Fibroblast of peridontal ligament (primary cell): ENCODE measurements around the gene ECI1.
A peak's percentile ranks its signal among the peaks of the same experiment; 100 is the strongest.

Experiments
- DNase-seq: peaks from one replicate; pipeline ENCODE4 v3.0.0-alpha.2; 2010; ENCODE audit errors: extremely low read depth

The ECI1 gene

DNA sequence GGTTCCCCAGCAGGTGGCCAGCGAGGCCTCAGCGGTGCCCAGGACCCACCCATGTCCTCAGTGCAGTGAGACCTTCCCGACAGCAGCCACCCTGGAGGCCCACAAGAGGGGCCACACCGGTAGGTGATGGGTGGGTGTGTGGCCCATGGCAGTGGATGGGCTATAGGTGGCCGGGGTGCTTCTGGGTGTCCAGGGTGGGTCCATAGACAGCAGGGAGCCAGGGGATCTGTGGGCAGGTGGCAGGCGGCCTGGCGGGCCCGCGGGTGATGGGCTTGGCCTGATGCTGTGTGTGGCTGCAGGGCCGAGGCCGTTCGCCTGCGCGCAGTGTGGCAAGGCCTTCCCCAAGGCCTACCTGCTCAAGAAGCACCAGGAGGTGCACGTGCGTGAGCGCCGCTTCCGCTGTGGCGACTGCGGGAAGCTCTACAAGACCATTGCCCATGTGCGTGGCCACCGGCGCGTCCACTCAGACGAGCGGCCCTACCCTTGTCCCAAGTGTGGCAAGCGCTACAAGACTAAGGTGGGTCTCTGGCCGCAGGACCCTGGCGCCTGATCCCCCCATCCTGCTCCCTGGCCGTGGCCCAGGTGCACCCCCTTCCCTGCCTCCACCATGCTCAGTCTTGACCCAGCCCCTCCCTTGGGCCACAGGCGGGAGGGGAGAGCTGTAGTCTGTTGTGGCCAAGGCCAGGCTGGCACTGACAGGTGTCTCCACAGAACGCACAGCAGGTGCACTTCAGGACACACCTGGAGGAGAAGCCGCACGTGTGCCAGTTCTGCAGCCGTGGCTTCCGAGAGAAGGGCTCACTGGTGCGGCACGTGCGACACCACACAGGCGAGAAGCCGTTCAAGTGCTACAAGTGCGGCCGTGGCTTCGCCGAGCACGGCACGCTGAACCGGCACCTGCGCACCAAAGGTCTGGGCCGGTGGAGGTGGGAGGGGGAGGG is 17.2 kb downstream of the ECI1 start:
- no peak for DNase-seq

DNA sequence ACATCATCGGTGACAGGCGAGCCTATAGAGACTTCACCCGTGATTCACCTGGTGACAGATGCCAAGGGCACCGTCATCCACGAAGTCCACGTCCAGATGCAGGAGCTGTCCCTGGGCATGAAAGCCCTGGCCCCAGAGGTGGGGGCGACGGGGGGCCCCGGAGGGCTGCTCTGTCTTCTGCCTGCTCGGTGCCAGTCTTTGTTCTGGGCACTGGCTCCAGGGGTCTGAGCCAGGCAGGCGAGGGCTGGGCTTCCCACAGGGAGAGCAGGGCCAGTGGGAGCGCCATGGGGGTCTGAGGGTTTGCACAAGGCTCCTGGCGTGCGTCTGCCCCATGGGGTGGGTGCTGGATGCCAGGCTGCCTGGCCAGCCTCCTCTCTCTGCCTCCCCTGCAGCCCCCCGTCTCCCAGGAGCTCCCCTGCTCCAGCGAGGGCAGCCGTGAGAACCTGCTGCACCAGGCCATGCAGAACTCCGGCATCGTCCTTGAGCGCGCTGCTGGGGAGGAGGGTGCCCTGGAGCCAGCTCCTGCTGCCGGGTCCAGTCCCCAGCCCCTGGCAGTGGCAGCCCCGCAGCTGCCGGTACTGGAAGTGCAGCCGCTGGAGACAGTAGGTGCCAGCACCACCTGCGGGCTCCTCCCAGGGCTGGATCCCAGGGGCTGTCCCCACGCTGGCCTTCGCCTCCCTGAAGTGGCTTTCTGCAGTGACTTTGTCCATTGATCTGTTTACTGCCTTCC is 18.2 kb downstream of the ECI1 start:
- DNase-seq, result no peak

DNA sequence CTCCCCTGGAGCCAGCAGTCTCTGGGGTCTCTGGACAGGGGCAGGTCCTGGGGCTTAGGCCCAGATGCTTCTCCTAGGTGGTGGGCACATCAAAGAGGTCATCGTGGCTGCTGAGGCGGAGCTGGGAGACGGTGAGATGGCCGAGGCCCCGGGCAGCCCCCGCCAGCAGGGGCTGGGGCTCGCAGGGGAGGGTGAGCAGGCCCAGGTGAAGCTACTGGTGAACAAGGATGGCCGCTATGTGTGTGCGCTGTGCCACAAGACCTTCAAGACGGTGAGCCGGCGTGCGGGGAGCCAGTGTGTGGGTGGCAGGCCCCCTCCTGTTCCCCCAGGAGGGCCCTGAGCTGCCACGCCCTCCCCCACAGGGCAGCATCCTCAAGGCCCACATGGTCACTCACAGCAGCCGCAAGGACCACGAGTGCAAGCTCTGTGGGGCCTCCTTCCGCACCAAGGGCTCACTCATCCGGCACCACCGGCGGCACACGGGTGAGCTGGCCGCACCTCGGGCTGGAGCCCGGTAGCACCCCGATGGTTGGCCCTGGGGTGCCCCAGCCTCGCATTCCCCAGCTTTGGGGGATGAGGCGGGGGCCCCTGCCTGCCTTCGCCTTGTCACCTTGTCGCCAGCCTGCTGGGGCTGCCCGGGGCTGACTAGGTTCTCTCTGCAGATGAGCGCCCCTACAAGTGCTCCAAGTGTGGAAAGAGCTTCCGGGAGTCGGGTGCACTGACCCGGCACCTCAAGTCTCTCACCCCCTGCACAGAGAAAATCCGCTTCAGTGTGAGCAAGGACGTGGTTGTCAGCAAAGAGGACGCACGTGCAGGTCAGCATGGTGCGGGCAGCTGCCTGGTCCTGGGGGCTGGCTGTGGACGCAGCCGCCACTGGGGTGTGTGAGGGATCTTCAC is 19.0 kb downstream of the ECI1 start:
- DNase-seq, result no peak

DNA sequence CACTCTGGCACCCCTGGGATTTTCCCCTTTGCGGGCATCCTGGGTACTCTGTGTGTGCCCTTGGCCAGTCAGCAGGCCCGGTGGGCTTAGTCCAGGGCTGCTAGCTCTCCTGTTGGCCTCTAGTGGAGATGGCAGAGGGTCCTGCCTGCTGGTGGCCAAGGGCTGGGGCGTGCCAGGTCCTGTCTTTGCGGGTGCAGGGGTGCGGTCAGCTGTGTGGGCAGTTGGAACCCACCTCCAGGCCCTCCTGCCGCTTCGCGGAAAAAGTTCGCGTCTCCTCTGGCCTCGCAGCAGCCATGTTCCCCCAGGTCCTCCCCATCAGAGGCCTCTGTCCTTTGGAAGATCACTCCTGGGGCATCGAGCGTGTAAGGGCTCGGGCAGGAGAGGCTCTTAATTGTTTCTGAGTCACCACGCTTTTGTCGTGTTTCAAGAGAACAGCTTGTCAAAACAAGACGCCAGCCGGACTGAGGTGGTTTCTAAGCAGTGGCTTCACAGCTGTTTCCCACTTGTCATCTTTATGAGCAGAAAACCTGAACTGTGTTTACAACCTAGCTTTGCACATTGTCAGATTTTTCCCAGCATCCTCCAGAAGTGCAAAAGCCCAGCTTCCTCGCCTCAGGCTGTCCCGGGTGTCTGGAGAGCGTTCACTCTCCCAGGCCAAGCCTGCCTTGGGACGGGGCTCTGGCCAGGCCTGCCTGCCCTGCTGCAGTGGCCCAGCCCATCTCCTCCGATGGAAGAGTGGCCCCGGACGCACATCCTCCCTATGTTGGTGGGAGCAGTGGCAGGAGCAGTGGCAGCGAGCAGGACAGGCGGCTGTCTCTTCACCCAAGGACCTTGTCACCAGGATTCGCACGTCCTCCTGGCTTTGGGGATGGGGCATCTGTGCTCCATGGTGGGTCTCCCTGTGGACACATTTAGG is 20.1 kb downstream of the ECI1 start:
- no peak for DNase-seq

DNA sequence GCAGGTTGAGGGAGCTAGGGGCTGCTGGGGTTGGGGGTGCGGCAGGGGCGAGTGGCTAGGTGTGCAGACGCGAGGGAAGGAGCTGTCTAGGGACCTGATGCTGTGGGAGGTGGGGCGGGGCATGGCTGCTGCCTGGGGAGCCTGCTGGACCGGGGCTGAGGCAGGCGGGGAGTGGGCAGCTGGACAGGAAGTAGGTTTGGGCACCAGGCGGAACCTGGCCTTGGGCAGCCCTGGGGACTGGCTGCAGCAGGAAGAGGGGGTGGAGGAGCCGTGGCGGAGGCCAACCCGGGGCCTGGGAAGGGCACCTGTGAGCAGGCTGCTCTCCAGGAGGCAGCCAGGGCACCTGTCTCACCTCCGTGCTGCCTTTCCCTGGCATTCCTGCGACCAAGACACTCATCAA is 21.0 kb downstream of the ECI1 start:
- no peak for DNase-seq

DNA sequence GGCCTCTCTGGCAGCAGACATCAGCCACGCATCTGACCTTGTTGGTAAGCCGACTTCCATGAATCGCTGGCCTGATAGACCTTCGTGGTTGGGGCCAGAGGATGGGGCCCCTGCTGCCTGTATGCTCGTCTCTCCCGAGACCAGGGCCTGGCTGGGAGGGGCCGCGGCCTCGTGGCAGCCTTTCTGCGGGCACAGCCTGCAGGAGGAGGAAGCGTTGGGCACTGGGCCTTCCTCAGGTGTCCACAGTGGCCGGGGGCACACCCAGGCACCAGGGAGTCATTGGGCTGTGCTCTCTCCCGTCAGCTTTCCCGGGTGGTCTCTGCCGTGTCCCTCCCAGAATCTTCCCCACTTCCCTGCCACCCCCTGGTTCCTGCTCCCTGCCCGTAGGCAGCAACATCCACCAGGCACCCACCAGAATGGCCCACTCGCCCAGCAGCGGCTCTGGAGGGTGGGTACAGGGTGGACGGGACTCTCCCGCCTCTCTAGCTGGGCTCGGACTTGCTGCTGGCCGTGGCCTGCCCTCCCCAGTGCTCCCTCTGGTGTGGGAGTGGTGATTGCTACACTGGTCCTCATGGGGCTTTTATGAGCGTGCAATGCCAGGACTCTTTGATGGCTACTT is 21.6 kb downstream of the ECI1 start:
- DNase-seq, result no peak

DNA sequence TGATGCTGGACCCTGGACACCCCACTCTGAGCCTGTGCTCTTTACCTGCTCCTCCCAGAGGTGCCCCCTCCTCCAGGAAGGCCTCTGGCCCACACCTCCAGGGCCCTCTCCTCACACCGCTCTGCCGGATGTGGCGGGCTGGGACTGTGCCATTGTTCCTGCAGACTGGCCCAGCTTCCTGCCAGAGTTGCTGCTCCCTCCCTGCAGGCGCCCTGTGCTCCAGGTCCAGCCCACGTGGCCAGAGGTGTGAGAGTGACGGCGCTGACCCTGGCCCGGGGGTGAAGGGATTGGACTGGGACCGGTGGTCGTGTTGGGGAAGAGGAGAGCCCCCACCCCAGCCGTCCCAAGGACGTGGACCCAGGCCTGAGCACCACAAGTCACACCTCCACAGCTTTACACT is 22.3 kb downstream of the ECI1 start:
- DNase-seq, result no peak

DNA sequence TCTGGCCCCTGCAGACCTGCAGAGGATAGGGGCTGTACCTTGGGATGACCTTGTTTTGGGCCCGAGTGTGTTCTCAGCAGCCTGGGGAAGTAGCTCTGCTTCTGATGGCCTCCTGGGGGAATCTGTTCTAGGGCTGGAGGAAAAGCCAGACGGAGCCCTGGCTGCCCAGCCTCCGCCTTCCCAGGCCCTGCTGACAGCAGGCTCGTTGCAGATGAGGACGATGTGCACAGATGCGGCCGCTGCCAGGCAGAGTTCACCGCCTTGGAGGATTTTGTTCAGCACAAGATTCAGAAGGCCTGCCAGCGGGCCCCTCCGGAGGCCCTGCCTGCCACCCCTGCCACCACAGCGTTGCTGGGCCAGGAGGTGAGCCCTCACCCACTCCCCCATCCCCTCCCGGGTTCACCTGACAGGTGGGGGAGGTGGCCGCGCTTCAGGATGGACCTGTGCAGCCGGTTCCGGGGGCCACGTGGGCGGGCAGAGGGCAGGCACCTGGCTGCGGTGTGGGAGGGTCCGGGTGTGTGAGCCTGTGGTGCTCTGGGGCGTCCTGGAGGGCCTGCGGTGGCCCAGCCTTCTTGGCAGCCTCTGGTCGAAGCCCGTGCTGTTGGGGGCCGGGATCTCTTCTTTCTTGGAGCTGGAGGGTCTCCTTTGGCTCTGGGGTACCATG is 23.1 kb downstream of the ECI1 start:
- DNase-seq, result no peak

DNA sequence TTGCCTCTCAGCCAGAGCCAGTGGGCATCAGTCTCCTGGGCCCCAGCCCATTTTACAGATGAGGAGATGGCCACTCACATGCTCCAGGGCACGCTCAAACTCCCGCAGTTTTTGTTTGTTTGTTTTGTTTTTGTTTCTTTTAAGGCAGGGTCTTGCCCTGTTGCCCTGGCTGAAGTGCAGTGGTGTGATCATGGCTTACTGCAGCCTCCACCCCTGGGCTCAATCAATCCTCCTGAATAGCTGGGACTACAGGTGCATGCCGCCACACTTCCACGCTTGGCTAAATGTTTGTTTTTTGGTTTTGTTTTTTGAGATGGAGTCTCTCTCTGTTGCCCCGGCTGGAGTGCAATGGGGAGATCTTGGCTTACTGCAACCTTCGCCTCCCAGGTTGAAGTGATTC is 24.5 kb downstream of the ECI1 start:
- DNase-seq, result no peak

DNA sequence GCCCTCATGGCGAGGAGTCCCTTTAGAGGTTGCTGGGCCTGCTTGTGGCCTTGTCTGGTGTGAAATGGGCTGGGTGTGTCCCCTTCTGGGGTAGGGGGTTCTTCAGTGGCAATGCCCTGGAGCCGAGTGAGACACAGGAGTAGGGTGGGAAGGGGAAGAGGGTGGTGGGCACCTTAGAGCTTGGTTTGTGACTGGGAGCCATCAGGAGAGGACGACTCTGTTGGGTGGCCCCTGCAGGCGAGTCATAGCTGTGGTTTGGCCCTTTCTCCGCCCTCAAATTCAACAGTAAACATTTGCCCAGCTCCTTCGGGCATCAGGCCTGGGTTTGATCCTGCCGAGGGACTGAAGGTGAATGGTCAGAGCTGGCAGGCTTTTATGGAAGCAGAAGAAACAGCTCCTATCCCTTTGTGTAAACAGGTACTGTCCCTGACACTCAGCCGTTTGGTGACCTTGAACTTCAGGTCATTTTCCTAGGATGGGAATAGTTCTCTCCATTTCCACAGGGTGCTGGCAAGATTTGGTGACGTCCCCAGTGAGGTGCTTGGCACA is 25.1 kb downstream of the ECI1 start:
- DNase-seq, result no peak

DNA sequence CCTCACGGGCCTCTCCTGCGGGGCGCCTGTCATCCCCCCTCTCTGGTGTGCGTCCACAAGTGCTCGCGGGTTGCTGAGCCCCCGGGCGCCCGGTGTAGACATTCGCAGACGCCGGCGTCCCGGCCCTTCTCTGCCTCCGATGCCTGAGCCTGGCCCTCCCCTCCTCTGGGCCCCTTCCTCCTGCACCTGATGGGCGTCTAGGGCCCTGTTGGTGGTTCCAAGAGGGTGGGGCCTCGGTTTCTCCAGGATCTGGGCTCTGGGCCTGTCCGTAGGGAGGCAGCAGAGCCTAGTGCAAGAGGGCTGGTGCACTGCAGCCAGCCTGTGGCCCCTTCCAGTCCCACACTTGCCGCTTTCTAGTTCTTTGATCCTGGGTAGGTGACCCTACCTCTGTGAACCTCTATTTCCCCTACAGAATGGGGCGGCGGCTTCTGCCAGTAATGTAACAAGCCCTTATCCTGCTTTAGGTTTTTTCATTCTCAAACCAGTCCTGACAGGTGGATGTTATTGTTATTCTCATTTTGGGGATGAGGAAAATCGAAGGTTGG is 27.4 kb downstream of the ECI1 start:
- peak; percentile 44 for DNase-seq

DNA sequence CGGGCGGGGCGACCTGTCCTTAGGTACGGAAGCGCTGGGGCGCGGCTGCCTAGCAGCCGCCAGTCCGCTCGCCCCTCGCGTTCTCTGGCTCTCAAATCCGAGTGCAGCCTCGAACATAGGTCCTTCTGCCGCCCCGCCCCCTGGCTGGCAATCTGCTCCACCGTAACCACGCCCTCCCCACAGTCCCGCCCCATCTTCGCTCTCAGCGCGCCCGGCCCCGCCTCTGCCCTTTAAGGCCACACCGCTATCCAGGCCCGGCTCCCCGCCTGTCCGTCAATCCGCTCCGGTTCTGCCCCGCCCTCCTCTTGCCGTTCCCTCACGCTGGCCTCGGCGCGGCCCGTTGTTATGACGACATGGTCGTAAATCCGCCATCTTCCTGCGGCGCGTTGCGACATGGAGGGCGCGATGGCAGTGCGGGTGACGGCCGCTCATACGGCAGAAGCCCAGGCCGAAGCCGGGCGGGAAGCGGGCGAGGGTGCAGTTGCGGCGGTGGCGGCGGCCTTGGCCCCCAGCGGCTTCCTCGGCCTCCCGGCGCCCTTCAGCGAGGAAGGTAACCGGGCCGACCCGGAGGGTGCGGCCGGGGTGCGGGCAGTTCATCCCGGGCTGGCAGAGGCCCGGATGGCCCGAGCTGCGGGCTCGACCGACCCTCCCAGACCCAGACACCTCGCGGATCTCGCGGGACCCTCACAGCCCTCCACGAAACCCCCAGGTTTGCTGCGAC is 28.0 kb downstream of the ECI1 start, which contains the start of gene E4F1:
TSS of gene E4F1 (plus strand) at position 371 of the 721 bp plus-strand sequence. CDS start at position 394, 23 bp downstream.
- DNase-seq, result peak; percentile 98

DNA sequence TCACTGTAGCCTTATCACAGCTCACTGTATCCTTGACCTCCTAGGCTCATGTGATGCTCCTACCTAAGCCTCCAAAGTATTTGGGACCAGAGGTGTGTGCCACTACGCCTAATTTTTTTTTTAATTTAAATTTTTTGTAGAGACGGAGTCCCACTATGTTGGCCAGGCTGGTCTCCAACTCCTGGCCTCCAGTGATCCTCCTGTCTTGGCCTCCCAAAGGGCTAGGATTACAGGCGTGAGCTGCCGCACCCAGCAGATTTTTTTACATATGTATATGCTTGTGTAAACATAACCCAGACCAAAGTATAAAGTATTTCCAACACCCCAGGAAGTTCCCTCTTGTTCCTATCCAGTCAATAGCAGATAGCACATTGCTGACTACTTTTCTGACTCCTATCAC is 35.1 kb downstream of the ECI1 start:
- no peak for DNase-seq

DNA sequence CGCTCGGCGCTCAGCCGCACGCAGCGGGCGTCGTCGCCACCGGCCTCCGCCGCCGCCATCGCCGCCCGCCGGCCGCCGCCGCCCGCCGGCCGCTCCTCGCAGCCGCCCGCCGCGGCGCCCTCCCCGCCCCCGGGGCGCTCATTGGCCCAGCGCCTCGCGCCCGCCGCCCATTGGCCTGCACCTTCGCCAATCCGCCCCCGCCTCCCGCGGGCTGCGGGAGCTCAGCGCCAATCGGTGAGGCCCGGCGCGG is 36.7 kb downstream of the ECI1 start, which contains the start of gene PGP:
TSS of gene PGP (minus strand) at position 122 of the 250 bp plus-strand sequence. CDS start at position 59, 63 bp downstream.
- DNase-seq, result no peak

DNA sequence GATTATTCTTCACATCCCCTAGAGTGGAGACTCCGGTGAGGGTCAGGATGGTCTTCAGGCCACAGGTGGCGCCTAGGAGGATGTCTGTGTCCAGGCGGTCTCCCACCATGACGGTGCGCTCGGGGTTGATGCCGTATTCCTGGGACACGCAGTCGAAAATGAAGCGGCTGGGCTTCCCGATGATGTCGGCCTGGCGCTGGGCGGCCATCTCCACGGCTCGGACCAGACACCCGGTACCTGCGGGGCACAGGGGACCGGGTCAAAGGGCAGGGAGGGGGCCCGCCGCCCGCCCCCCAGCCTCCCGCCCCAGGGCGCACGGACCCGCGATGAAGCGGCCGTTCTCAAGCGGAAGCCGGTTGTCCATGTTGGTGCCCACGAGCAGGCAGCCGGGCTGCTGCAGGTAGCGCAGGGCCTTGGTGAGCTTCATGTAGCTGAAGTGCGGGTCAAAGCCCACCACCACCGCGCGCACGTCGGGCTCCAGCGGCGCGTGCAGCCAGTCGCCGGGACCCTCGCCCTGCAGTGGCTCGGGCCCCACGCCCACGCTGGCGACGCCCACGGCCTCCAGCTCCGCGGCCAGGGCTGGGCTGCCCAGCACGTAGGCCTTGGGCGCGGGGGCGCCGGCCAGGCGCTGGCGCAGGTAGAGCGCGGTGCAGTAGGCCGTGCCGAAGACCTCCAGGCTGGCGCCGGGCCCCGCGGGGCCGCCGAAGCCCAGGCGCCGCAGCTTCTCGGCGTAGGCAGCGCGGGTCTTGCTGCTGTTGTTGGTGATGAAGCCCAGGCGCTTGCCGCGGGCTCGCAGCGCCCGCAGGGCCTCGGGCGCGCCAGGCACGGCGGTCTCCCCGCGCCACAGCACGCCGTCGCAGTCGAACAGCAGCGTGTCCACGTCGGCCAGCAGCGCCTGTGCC is 37.3 kb downstream of the ECI1 start:
- no peak for DNase-seq

DNA sequence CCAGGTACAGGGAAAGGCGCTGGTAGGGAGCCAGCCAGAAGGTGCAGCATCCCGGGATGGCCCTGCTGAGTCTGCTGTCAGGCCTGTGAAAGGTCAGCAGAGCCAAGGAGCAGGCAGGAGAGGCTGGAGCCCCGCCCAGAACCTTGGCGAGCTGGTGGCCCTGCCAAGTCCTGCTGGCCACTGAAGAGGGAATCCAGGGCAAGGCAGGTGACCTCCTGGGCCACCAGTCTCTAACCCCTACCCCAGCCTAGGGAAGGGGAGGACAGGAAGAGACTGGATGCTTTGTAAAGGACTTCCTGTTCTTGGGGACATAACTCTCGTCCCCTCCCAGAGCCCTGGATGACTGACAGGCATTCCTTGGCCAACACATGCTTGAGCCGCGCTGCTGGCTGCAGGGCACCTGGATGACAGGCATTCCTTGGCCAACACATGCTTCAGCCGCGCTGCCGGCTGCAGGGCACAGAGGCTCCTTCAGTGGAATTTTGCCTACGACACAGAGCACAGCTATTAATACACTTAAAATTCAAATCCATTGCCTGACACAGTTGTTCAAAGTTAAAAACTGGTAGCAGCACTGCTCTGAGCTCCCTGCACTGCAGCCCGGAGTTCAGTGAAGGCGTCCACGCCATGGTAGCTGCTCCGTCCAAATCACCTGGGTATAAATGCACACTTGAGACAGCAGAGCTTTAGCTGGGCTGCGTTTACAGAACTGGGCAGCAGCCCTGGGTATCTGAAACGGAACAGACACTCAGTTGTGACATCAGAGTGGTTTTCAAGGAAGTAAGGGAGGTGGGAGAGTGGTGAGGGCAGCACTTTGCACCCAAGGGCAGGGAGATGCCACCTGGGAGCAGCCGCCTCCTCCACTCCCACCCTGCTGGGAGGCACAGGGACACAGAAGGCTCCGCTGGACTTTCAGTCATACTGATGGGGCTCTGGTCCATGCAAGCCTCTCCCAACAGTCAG is 38.7 kb downstream of the ECI1 start:
- no peak for DNase-seq
